HG02973 (cell line): ENCODE data around the gene SLC44A5.
A peak's percentile ranks its signal among the peaks of the same experiment; 100 is the strongest.
"Not testable (repeated sequence)": the region's sequence is repeated elsewhere in the genome, so short reads cannot be mapped to it uniquely, and the experiment has no call there.

Source experiments
- ATAC-seq: cut with Tn5 transposase; IDR thresholded peaks from one replicate; pipeline ENCODE4 v1.9.1; 2021; ENCODE audit warnings: moderate library complexity; ENCODE audit not compliant: unreplicated experiment

The SLC44A5 gene

DNA sequence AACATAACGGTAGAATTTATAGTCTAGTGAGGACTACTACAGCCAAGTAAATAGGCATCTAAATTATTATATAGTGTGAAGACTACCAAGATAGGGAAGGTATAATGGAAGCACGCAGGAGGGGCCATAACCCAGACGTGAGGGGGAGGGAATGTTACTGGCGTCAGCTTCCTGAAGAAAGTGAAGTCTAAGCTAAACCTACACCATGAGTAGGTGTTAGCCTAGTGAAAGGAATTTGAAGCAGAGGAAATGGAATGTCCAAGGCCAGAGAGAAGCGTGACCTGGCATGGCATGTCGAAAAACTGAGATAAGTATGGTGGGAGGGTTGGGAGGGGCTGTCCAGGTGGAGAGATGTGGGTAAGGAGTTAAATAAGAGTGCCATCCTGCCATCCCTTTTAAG lies 140.5 kb downstream of the SLC44A5 start:
- no peak for ATAC-seq

DNA sequence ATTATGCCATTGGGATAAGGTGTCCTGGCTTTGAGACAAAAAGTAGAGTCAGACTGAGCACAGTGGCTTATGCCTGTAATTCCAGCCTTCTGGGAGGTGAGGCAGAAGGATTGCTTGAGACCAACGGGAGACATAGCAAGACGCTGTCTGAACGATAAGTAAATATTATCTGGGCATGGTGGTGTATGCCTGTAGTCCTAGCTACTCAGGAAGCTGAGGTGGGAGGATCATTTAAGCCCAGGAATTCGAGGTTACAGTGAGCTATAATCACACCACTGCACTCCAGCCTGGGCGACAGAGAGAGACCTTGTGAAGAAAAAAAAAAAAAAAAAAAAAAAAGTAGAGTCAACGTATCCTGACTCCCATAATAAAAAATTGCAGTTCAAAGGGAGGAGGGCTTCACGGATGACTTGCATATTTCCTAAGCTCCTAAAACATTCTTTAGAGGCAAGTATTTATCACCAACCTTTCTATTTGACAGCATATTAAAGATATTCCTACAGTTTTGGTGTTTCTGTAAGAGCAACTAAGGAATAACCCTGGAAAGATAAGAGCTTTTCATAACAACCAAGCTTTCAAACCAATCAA lies 141.2 kb downstream of the SLC44A5 start:
- no peak for ATAC-seq

DNA sequence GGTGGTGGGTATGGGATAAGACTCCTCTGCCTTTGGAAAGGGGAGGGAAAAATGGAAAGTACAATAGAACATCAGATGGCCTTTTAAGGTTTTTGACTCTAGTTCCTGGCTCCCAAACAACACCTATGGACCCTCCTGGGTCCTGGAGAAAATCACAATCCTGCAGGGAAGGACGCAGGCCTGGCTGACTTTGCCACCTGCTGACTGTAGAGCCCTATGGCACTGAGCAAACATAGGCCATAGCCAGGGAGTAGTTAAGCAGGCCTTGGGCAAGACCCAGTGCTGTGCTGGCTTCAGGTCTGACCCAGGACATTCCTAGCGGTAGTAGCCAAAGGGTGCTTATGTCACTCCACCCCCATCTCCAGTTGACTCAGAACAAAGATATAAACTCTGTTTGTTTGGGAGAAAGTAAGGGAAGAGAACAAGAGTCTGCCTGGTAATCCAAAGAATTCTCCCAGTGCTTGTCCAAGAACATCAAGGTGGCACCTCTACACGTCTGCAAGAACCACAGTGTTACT lies 149.0 kb downstream of the SLC44A5 start:
- no peak for ATAC-seq

DNA sequence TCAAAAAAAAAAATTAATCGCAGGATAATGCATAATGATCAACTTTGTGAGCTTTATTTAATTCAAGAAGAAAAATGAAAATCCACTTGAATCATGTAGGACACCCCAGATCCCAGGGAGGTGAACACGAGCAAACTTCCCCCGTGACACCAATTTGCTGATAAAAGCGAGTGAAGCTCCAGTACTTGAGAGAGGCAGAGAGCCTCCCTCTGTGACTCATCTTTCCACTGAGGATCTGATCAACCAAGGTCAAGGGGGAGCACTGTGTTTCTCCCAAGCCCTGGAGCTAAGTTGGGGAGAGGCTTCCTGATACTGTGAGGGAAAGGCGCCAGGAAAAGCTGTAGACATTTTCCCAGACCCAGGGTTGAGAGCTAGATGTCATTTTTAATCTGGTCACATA lies 160.9 kb downstream of the SLC44A5 start:
- ATAC-seq: no peak

DNA sequence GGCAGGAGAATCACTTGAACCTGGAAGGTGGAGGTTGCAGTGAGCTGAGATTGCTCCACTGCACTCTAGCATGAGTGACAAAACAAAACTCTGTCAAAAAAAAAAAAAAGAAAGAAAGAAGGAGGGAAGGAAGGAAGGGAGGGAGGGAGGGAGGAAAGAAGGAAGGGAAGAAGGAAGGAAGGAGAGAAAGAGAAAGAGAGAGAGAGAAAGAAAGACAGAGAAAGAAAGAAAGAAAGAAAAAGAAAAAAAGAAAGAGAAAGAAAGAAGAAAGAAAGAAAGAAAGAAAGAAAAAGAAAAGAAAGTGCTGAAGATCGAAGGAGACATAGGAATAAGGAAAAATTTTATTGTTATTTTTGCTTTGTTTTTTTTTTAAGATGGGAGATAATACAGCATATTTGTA lies 166.7 kb downstream of the SLC44A5 start:
- ATAC-seq: no peak

DNA sequence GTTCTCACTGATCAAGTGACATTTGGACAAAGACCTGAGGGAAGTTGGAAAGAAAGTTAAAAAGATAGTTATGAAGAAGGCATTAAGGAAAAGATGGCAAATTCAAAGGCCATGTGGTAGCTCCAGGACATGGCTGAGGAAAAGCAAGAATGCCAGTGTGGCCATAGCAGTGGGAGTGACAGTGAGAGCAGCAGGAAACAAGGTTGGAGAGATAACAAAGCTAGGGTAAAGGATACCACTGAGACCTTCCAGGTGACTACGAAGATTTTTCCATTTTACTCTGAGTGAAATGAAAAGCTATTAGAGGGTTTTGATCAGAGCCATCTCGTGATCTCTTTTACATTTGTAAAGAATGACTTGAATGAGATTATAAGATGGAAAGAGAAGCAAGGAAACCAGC lies 170.6 kb downstream of the SLC44A5 start:
- ATAC-seq: no peak

DNA sequence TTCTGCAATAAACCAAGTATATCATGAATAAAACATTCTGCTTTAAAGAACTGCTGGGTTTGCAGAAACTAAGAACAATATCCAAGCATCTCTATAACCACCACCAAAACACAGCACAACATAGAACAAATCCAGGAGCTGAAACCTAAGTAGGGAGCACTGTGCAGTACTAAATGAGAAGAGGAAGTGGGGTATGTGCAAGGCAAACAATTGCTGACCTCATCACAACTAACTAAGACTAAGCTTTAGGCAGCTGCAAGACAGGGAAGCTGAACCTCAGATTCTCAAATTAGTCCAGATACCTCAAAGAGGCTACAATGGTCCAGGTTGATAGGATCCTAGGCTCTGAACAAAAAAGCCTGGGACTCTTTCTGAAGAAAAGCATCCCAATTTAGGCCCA lies 172.6 kb downstream of the SLC44A5 start:
- ATAC-seq: no peak

DNA sequence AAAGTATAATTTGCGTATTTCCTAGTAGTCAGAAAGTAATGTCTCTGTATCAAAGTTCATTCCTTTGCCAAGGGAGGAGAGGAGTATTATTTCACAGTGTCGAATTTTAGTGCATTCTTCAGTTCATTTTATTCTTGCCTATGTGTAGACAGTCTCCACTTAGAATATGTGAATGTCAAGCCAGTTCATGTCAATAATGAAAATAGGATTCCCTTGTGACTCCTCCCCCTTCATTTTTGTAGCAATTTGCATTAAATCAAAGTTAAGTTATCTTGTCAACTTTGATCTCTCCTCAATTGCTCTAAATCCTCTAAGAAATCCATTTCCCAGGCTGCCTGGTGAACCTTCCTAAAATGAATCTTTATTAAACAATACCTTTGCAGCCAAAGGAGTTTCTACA lies 179.1 kb downstream of the SLC44A5 start:
- no peak for ATAC-seq

DNA sequence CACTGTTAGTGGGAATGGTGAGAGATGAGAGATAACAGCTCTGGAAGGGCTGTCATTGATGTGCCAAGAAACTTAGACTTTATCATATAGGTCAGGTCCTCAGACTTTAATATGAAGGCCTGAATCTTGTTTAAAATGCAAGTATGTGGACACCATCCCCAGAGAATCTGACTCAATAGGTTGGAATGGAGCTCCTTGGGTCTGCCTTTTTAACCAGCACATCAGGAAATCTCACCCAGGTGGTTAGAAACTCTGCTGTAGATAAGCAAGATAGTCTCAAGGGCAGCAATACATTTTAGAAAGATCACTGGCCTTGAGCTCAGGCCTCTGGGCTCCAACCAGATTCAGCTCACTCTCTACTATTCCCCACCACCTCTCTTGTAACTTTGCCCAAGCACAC lies 180.4 kb downstream of the SLC44A5 start:
- no peak for ATAC-seq

DNA sequence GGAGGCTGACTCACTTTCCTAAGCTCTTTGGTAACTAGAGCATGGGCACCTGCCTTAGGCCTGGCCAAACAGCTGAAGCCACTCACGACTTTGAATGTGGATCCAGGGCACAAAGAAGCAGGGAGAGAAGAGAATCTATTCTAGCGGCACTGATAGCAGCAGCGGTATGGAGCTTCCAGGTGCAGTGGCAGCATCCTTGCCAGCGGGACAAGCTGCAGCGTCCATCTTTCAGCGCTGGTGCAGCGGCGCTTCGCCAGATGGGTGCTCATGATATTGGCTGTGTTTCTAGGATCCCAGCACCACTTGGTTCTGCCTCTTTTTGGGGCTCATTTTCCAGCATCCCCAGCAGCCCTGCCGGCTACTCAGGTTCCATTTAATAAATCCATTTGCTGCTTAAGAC lies 184.2 kb downstream of the SLC44A5 start:
- no peak for ATAC-seq

DNA sequence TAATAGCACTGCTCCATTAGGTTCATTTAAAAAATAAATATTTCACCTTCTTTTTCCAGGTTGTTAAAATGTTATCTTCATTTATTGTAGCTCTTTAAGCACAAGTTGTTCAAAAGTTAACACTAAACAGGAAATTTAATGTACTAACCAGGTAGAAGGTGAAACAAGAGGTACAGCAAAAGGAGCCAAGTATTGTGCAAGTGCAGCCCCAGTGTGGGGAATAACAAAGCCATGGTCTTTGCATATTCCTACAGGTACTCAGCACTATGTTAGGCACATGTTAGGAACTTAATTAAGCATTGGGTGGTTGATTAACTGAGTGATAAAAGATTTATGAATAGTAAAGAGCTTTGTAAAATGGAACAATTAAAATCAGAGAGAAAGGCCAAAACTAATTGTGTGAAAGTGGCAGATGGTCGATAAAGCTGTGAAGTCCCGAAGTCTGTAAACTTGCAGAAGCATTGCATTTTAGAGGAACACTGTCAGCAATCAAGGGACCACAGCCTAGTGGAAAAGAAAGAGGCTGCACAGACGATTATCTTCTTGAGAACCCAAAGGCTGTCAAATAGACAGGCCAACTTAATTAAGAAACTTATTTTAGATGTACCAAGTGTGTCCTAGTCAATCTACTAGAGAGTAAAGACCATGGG lies 185.8 kb downstream of the SLC44A5 start:
- ATAC-seq: no peak

DNA sequence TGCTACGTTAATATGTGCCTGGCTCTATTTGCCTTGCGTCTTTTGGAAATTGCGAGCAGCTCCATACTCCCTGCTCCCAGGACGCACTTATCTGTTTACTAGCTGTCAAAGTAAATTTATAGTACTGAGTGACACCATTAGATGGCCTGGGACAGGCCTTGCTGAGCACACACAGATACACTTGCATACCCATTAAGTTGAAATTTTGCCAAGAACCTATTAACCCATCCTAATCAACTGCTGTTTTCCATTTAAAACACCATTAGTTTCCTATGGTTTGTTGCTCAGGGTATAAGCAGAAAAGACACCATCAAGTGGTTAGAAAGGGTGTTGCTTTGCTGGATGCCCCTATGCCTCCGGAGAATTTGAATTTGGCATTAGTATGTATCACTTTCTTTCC lies 187.3 kb downstream of the SLC44A5 start:
- no peak for ATAC-seq

DNA sequence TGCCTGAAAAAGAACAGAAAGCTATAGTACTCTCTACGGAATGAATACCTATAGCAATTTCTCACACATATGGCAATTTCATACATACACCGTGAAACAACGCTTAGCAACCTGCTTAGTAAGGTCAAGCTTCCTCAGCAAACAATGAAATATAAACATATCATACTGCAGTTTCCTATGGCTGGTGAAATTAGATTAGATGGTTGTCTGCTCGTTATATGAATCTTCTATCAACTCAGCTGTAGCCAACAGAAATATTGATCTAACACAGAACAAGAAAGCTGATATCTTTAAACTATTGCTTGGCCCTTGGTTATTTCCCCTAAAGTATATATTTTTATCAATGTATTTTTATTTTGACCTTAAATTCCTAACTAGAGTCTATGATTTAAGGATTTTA lies 187.8 kb downstream of the SLC44A5 start:
- ATAC-seq: no peak

DNA sequence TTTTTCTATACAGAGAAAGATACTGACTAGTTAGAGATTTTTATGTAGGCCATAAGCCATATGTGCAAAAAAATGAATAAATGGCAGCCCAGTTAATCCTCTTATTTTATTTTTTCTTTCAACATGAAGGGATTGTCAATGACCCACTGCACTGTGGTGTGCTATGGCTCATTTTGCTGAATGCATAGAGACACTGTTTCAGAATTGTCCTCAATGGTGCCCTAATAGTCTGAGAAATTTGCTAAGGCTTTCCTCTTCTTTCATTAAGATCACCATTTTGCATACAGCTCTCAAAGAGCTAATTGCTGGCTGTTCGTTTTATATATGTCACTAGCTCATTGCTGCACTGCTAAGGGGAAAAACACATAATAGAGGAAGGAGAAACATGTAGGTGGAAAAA lies 189.5 kb downstream of the SLC44A5 start:
- ATAC-seq: no peak

DNA sequence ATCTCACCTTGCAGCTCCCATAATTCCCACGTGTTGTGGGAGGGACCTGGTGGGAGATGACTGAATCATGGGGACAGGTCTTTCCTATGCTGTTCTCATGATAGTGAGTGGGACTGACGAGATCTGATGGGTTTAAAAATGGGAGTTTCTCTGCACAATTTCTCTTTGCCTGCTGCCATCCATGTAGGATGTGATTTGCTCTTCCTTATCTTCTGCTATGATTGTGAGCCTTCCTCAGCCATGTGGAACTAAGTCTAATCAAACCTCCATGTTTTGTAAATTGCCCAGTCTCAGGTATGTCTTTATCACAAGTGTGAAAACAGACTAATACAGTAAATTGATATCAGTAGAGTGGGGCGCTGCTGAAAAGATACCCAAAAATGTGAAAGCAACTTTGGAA lies 195.7 kb downstream of the SLC44A5 start:
- ATAC-seq: no peak

DNA sequence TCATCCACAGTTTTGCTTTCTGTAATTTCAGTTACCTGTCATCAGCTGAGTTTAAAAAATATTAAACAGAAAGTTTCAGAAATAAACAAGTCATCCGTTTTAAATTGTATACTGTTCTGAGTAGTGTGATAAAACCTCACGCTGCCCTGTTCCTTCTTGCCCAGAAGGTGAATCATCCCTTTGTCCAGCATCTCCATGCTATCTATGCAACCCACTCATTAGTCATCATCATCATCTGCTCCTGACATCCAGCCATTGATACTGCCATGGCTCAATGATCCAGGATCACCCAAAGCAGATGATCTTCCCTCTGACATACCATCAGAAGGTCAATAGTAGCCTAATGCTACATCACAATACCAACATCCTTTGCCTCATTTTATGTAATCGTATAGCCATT lies 198.3 kb downstream of the SLC44A5 start:
- ATAC-seq: no peak

DNA sequence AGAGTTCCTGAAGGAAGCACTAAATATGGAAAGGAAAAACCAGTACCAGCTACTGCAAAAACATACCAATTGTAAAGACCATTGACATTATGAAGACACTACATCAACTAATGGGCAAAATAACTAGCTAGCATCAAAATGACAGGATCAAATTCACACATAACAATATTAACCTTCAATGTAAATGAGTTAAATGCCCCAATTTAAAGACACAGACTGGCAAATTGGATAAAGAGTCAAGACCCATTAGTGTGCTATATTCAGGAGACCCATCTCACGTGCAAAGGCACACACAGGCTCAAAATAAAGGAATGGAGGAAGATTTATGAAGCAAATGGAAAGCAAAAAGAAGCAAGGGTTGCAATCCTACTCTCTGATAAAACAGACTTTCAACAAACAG lies 206.2 kb downstream of the SLC44A5 start:
- not testable (repeated sequence) for ATAC-seq

DNA sequence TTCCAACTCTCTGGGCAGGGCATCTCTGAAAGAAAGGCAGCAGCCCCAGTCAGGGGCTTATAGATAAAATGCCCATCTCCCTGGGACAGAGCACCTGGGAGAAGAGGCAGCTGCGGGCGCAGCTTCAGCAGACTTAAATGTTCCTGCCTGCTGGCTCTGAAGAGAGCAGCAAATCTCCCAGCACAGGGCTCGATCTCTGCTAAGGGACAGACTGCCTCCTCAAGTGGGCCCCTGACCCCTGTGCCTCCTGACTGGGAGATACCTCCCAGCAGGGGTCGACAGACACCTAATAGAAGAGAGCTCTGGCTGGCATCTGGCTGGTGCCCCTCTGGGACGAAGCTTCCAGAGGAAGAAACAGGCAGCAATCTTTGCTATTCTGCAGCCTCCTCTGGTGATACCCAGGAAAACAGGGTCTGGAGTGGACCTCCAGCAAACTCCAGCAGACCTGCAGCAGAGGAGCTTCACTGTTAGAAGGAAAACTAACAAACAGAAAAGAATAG lies 207.7 kb downstream of the SLC44A5 start:
- ATAC-seq: not testable (repeated sequence)

DNA sequence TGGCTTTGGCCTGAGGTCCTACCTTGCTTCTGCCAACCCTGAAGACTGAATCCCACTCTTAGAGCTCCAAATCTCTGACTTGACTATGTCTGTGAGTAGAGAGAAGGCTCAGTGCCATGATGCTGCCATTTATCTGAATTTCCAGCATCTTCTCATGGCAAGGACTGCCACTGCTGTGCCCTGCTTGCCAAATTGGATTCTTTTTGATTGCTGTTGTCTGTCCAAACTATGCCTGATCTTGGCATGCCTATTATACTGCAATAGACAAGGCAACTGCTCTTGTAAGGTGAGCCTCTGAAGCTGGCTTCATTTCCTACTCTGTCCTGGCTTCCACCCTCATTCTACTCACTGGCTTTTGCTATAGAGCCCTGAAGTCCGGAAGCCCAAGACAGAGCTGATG lies 210.2 kb downstream of the SLC44A5 start:
- no peak for ATAC-seq

DNA sequence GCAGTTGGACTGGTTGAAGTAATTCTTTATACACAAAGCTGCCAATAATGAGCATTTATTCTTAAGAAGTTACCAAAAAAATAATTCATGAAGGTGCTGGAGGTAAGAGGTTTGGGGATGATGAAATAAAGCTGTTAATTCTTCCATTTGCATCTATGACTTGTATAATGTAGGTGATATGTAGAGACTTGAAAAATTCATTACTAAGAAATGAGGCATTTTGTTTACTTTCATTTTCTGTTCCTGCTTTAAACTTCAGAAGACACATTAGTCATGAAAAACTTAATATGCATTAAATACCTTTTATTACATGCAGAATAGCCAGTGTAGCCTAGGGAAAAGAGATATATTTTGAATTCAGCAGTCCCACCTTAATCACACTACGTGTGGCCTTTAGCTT lies 214.2 kb downstream of the SLC44A5 start:
- no peak for ATAC-seq

DNA sequence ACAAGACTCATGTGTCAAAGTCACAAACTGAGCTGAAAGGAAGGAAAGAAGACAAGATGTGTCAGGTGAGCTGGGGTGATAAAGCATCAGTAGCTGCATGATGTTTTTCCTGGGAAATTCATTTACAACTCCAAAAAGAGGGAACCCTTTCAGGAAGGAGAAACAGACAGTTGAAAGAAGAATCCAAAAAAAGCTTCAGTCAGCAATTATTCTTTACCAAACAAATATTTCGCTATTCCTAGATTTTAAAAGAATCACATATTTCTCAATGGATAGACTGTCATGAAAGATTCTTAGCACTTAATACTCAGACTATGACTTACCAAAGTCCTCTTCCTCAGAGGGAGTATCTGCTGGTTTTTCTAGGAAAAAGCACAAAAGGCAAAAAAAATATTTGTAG lies 214.7 kb downstream of the SLC44A5 start:
- no peak for ATAC-seq

DNA sequence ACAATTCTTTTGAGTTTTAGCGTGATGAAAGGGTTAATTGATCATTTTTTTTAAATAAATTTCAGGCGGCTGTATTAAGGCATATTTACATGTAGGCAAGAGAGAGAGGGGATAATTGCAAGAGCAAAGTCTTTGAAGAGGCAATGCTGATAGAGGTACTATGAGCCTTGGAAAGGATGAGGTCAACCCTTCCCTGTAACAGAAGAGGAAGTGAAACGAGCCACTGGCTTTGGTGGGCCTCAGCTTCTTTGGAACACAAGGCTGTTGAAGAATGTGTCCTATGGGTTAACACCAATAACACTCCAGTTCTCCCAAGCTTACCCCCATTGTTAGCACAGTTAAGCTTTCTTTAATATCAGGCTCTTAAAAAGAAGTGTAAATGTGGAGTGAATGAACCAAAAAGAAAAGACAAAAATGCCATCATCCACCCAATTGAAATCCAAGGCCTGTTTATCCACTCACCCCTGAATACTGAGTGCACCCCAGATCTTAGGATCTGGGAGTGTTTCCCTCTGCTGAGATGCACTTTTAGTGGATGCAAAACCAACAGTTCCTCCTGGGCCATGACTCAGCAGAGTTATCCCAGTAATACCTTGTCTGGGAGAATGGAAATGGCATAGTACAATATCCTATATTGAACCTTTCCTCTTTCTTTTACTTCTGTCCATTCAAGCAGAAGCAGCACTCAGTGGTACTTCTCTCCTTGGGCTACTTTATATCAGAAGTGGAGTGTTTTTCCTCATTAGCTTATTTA lies 216.4 kb downstream of the SLC44A5 start:
- peak; percentile 50 for ATAC-seq
